Measurements from ENCODE around the gene NKX1-1. TPM values are rescaled to one million over a fixed set of nuclear protein-coding genes. Genes with fewer than 3 reads are reported as not detected.
"Not testable (repeated sequence)": the region's sequence is repeated elsewhere in the genome, so short reads cannot be mapped to it uniquely, and the experiment has no call there.

Gene NKX1-1
- total RNA-seq, 1 experiment from 2014 or later = not detected

- no peak for DNase-seq (ENCODE audit: low spot score)
Observed at GRCh38 chr4:1393866-1394265, 12.4 kb downstream of the NKX1-1 start.

GRCh38 chr4:1393363-1393762 is 12.9 kb downstream of the NKX1-1 start:
- not testable (repeated sequence) for DNase-seq (ENCODE audit: low spot score)

- no peak for DNase-seq (ENCODE audit: low spot score)
Observed at GRCh38 chr4:1385373-1386340, 20.6 kb downstream of the NKX1-1 start.

GRCh38 chr4:1384675-1385372 is 21.4 kb downstream of the NKX1-1 start:
- no peak for DNase-seq (ENCODE audit: low spot score)

GRCh38 chr4:1383728-1384591 is 22.3 kb downstream of the NKX1-1 start:
- no peak for DNase-seq (ENCODE audit: low spot score)

- DNase-seq (ENCODE audit: low spot score) = no peak
Observed at GRCh38 chr4:1382776-1383727, 23.2 kb downstream of the NKX1-1 start.

- DNase-seq (ENCODE audit: low spot score) = no peak
Observed at GRCh38 chr4:1381944-1382541, 24.2 kb downstream of the NKX1-1 start.

GRCh38 chr4:1381181-1381621 is 25.0 kb downstream of the NKX1-1 start:
- no peak for DNase-seq (ENCODE audit: low spot score)

- DNase-seq (ENCODE audit: low spot score) = no peak
Observed at GRCh38 chr4:1380368-1381151, 25.7 kb downstream of the NKX1-1 start.

GRCh38 chr4:1379801-1380331 is 26.4 kb downstream of the NKX1-1 start:
- DNase-seq (ENCODE audit: low spot score) = no peak

- DNase-seq (ENCODE audit: low spot score) = no peak
Observed at GRCh38 chr4:1379351-1379781, 26.9 kb downstream of the NKX1-1 start.

- DNase-seq (ENCODE audit: low spot score) = no peak
Observed at GRCh38 chr4:1378559-1379231, 27.5 kb downstream of the NKX1-1 start.

GRCh38 chr4:1377606-1378261 is 28.5 kb downstream of the NKX1-1 start:
- no peak for DNase-seq (ENCODE audit: low spot score)

GRCh38 chr4:1376841-1377605 is 29.2 kb downstream of the NKX1-1 start:
- DNase-seq (ENCODE audit: low spot score) = no peak

GRCh38 chr4:1376391-1376840 is 29.8 kb downstream of the NKX1-1 start:
- DNase-seq (ENCODE audit: low spot score) = no peak

- no peak for DNase-seq (ENCODE audit: low spot score)
Observed at GRCh38 chr4:1375761-1376322, 30.4 kb downstream of the NKX1-1 start.
